HG03354 (cell line): ENCODE results near the gene ZDHHC1.

Source experiments
- ATAC-seq: cut with Tn5 transposase; IDR thresholded peaks from one replicate; pipeline ENCODE4 v1.9.1; 2021; ENCODE audit warnings: mild to moderate bottlenecking; ENCODE audit not compliant: unreplicated experiment, poor library complexity, severe bottlenecking

Gene ZDHHC1

GRCh38 chr16:67397036-67397801 lies 19.1 kb downstream of the ZDHHC1 start:
- ATAC-seq: no peak

GRCh38 chr16:67396159-67397035 lies 19.9 kb downstream of the ZDHHC1 start:
- no peak for ATAC-seq

GRCh38 chr16:67395458-67396158 lies 20.7 kb downstream of the ZDHHC1 start:
- ATAC-seq: no peak

- no peak for ATAC-seq
Observed at GRCh38 chr16:67395105-67395457, 21.2 kb downstream of the ZDHHC1 start.

DNA sequence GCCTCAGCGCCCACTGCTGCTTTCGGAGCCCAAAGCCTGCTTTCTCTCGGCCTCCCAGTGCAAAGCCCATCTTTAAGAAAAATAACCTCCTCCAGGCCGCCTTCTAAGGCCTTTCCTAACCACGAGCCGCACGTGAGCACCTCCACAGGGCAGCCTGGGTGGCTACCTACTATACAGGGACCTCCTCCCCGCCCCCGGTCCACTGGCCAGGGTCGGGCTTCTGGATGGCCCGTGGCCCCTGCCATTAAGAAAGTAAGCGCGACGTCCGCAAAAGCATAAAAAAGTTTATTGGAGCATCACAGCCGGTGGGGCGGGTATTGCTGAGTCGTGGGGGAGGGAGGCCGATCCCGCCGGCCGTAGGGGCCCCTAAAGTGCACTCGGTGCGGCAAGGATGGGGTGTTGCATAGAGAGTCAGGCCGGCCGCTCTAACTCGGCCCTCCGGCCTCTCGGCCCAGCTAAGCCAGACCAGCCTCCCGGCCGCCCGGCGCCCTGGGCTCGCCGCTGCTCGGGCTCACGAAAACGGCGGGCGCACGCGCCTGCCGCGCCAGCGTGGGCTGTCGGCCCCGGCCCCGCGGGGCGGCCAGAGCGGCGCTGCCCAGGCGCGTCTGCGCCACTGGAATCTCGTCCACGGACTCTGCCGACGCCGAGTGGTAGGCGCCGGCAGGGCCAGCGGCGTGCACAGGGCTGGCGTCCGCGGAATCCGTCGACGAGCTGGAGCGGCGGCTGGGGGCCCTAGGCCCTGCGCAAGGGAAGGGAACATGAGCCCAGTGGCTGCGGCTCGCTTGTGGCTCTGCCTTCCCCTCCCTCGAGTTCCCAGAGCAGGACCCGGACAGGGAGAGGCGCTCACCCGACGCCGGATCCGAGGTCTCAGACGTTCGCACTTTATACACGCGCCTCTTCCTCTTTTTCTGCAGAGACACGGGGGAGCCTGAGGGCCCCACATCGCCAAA lies 21.8 kb downstream of the ZDHHC1 start:
- no peak for ATAC-seq

GRCh38 chr16:67393788-67394154 lies 22.5 kb downstream of the ZDHHC1 start:
- no peak for ATAC-seq

- no peak for ATAC-seq
Observed at GRCh38 chr16:67393111-67393787, 23.0 kb downstream of the ZDHHC1 start, which contains the start of gene TPPP3. Gene TPPP3, minus strand, starts transcription at chr16:67393498. Its CDS starts 2,387 bp downstream, at chr16:67391111.

- no peak for ATAC-seq
Observed at GRCh38 chr16:67392301-67393059, 23.8 kb downstream of the ZDHHC1 start.

GRCh38 chr16:67391424-67392300 lies 24.6 kb downstream of the ZDHHC1 start:
- ATAC-seq: no peak

GRCh38 chr16:67390816-67391423 lies 25.4 kb downstream of the ZDHHC1 start:
- no peak for ATAC-seq

GRCh38 chr16:67389911-67390815 lies 26.1 kb downstream of the ZDHHC1 start:
- no peak for ATAC-seq

DNA sequence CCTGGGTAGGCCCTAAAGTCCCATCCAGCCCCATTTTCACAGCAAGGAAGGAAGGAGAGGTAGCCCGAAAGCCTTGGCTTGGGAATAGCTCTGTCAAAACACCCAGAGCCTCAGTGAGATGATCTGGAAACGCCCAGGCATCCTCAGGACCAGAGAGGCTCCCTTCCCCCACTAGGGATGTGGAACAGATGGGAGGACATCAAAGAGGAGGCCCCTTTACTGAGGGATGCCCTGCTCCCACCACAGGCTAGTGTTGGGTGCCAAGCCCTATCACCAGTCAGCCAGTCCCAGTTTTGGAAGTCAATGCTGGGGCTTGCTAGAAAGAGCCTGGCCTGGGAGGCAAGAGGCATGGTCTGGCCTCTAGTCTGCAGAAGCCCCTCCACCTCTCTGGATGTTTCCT lies 27.7 kb downstream of the ZDHHC1 start:
- no peak for ATAC-seq

DNA sequence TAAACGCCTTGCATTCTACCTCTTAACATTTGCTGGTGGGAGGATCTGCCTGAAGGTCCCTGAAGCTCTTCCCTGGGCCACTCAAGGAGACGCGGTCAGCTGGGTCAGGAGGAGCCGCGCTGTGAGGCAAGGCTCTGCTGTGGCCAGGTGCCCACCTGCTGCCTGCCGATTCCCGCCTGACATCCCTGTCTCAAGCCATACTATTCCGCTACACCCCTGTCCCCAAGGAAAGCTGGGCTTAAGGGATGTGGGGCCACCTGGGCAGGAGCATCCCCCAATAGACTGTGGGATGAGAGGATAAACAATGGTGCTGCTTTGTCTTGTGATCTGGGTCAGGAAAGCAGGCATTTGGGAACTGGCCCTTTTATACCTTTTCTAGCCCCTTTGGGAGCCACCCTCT lies 28.1 kb downstream of the ZDHHC1 start:
- ATAC-seq: no peak

- no peak for ATAC-seq
Observed at GRCh38 chr16:67387479-67388079, 28.7 kb downstream of the ZDHHC1 start.

DNA sequence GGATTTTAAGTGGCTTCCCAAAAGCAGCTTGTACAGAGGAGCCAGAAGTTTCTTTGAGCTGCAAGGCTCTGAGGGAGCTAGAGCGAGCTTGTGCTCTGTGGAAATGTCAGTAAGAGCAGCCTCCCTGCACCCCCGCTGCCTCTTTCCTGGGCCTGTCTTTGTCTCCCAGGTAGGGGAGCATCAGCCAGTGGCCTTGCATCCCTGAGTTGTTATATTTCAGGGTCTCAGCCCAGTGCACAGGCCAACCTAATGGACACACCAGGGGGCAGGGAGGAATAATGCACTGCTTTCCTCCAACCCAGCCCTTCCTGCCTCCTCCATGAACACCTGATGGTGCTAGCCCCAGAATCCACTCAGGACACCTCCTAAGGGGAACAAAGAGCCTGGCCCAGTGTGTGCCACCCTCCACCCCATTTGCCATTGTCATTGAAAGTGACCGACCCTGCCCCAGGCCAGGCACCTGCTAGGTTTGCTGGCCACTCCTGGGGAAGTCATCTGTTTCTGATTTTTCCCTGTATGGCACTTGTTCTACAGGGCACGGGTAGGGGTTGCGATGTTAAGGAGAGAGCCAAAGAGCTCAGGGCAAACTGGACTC lies 29.3 kb downstream of the ZDHHC1 start:
- no peak for ATAC-seq
